Stimulated activated memory B cell treated with anti-CD40 and anti-IgM and Interleukin-4, amounts not matched to agents 10 μg/mL and 1 μg/mL and 100 μg/mL, for 72 hours (primary cell): ENCODE results near the gene FES.

Experiments used
- ATAC-seq: fragments of 150-1000 bp; cut with Tn5 transposase; 2 replicates; pipeline ENCODE4 v1.10.0; 2021
- H3K27ac Mint-ChIP-seq: one replicate; pipeline ENCODE4 v1.8.0; 2022; ENCODE audit warnings: mild to moderate bottlenecking, mixed read lengths
- H3K27me3 Mint-ChIP-seq: one replicate; pipeline ENCODE4 v1.8.0; 2022; ENCODE audit warnings: mixed read lengths
- H3K36me3 Mint-ChIP-seq: one replicate; pipeline ENCODE4 v1.8.0; 2022; ENCODE audit warnings: mixed read lengths
- H3K4me1 Mint-ChIP-seq: one replicate; pipeline ENCODE4 v1.8.0; 2022; ENCODE audit warnings: mixed read lengths
- H3K4me3 Mint-ChIP-seq: one replicate; pipeline ENCODE4 v1.8.0; 2022; ENCODE audit warnings: mild to moderate bottlenecking, moderate library complexity, mixed read lengths
- H3K9me3 Mint-ChIP-seq: one replicate; pipeline ENCODE4 v1.8.0; 2022; ENCODE audit warnings: mixed read lengths

Gene FES

DNA sequence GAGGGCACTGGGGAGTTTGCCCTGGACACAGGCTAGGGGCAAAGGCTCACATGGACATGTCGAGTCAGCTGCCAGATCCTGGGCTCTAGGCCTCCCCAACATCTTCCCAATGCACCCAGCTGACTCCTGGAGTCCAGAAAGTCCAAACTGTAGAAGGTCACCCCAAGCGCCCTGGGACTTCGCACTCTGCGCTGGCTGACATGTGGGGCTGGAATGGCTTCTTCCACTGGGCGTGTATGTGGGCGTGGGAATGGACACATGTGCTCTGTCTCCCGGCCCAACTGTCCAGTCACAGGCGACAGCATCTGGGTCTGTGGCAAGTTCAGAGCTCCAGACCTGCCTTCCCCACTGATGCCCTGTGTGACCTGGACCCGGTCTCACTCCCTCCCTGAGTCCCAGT lies 29.2 kb upstream of the FES start:
- Mint-ChIP-seq H3K9me3 (no peaks in the 10 kb centered on the region), H3K4me1 (peaks cover 76% of the 10 kb centered on the region), H3K27ac (peak overlapping the region; percentile 78), H3K27me3 (no peaks in the 10 kb centered on the region), H3K36me3 (no peaks in the 10 kb centered on the region), H3K4me3 (no peak overlapping the region)
- no peak for ATAC-seq

DNA sequence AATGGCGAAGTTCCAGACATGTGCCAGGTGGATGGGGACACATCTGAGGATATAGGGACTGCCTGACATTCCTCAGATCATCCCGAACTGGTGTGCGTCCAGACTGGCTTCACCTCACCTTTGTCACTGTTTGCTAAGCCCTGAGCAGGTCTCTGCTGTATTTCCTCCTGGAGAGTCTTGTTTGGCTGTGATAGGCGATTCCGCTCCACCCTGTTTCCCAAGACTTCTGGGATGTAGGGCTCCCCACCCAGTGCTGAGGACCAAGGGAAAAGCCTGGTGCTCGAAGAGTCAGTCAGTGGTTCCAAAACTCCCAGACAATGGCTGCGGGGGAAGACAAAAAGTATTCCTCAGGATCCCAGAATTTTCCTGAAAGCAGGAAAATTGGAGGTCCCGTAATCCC lies 27.0 kb upstream of the FES start:
- Mint-ChIP-seq H3K9me3 (no peaks in the 10 kb centered on the region), H3K4me1 (peaks cover 57% of the 10 kb centered on the region), H3K36me3 (no peaks in the 10 kb centered on the region), H3K27me3 (no peaks in the 10 kb centered on the region), H3K27ac (peak overlapping the region; percentile 78), H3K4me3 (no peak overlapping the region)
- no peak for ATAC-seq

DNA sequence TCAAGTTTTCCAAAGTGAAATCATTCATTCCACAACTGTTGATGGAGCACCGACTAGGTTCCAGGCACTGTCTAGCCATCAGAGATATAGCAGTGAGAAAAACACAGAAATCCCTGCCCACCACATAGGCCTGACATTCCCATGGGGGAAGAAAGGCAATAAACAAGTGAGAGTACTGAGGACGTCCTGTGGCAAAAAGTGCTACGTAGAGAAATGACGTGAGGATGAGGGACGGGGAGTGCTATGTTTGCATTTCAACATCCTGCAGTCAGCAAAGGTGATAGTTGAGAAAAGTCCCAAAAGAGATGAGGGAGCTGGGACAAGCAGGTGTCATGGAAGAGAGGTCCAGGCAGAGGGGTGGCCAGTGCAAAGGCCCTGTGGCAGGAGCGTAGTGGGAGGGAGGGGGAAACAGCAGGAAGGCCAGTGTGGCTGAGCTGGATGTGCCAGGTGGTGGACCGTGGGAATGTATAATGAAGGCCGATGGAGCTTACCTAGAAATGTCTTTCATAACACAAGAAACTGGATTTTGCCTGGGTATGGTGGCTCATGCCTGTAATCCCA lies 26.3 kb upstream of the FES start:
- peak overlapping the region; percentile 78 for H3K27ac Mint-ChIP-seq
- H3K9me3 Mint-ChIP-seq, result no peaks in the 10 kb centered on the region
- no peaks in the 10 kb centered on the region for H3K36me3 Mint-ChIP-seq
- peaks cover 52% of the 10 kb centered on the region for H3K4me1 Mint-ChIP-seq
- H3K27me3 Mint-ChIP-seq, result no peaks in the 10 kb centered on the region
- ATAC-seq, result no peak
- no peak overlapping the region for H3K4me3 Mint-ChIP-seq

DNA sequence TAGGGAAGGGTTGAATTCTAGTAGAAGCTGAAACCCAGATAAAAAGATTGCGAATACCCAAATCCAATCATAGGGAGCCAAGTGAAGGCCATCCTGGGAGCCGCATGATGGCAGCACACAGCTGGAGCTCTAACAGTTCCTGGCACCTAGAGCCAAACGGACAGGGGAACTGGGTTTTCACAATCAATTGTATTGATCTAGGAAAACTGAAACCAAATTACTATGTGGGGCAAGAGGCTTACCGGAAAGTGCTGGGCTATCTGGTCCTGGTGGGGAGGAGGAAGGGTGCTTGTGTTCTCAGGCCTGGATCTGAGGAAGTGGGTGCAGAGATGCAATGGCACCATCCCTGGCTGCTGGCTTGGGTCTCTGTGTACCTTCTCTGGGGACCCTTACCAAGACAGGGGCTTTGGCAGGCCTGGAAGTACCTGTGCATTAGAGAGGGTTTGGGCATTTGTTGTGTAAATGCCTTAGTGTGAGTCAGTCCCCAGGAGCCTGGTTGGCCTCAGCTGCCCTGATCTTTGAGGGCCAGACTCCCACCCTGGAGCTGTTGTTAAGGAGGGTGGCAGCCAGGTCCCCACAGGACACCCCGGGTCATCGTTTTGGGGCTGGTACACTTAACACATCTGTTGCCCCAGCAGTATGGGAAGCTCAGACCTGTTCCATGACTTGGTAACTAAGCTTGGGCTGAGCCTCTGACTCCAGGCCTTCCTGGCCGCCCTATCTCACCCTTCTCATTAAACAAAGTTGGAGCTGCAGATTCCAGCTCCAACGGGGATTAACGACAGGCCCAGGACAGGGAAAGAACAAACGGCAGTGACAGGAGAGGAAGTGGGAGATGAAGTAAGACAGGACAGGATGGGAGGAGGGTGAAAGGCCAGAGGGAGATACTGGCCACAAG lies 24.8 kb upstream of the FES start:
- Mint-ChIP-seq H3K4me1 (peaks cover 47% of the 10 kb centered on the region), H3K4me3 (no peak overlapping the region)

DNA sequence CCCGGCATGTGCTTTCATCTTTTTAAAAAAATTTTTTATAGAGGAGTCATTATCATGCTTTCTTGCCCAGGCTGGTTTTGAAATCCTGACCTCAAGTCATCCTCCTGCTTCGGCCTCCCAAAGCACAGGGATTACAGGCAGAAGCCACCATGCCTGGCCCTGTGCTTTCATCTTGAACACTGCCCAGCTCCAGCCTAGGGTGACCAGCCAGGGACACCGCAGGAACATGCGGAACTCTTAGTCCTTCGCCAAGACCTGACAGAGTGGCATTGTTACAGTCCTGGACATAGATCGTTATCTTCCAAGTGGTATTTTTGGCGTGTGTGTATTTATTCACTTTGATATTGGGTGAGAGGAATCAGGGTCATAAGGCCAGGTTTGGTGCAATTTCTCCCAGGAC lies 23.9 kb upstream of the FES start:
- no peaks in the 10 kb centered on the region for H3K36me3 Mint-ChIP-seq
- ATAC-seq, result no peak
- H3K9me3 Mint-ChIP-seq, result no peaks in the 10 kb centered on the region
- no peak overlapping the region for H3K4me3 Mint-ChIP-seq
- H3K27me3 Mint-ChIP-seq, result no peaks in the 10 kb centered on the region
- peaks cover 39% of the 10 kb centered on the region for H3K4me1 Mint-ChIP-seq
- H3K27ac Mint-ChIP-seq, result no peak overlapping the region

More for the DNA sequence above, 24.8 kb upstream of the FES start:
- no peak for ATAC-seq
- Mint-ChIP-seq H3K36me3 (no peaks in the 10 kb centered on the region), H3K27me3 (no peaks in the 10 kb centered on the region), H3K9me3 (no peaks in the 10 kb centered on the region), H3K27ac (peak overlapping the region; percentile 47)

DNA sequence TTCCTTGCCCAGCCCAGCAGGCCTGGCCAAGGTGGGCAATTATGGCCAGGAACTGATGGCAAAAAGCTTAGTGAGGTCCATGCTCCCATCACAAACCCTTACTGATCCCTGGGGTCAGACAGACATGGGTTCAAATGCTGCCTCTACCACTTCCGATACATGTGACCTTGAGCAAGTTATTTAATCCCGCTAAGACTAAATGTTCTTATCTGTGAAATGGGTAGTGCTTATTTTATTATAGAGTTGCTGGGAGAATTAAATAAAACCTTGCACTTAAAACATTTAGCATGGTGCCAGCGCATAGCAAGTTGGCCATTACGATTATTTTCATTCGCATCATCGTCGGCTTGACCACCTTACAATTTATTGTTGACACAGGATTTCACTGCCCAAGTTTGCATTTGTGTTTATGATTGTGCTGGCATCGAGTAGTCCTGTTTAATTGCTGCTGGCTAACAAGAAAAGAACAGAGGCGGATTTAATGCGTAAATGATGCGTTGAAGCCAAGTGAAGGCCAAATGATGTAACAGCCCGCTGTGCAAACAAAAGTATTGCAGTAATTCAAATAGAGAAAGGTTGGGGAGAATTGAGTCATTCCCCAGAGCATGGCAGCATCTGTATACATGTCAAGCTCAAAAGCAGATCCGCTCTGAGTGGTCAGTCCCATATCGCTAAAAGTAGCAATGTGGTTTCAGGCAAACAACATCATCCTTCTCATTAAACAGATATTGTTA lies 23.2 kb upstream of the FES start:
- Mint-ChIP-seq H3K4me1 (peaks cover 32% of the 10 kb centered on the region), H3K4me3 (no peak overlapping the region), H3K27ac (no peak overlapping the region)

DNA sequence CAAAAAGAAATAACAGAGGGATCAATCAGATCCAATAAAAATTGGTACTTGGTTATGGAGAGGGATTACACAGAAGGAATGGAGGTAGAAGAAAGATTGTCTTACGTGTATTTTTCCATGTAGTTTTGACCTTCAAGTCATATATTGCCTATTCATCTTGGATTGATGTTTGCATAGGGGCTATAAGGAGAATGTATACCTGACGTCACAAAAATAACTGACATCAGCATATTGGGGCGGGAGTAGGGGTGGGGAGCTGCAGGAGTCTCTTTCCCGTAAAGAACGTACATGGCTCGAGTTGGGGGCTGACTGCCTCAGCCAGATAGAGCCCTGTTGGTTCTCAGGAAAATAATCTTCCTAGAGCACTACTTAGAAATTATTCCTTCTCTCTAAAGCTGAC lies 21.8 kb upstream of the FES start:
- Mint-ChIP-seq H3K4me1 (peaks cover 23% of the 10 kb centered on the region), H3K36me3 (no peaks in the 10 kb centered on the region), H3K27ac (peak overlapping the region; percentile 66), H3K27me3 (no peaks in the 10 kb centered on the region), H3K9me3 (no peaks in the 10 kb centered on the region), H3K4me3 (no peak overlapping the region)
- ATAC-seq, result no peak

More for the DNA sequence above, 23.2 kb upstream of the FES start:
- ATAC-seq, result no peak
- Mint-ChIP-seq H3K36me3 (no peaks in the 10 kb centered on the region), H3K27me3 (no peaks in the 10 kb centered on the region), H3K9me3 (no peaks in the 10 kb centered on the region)

DNA sequence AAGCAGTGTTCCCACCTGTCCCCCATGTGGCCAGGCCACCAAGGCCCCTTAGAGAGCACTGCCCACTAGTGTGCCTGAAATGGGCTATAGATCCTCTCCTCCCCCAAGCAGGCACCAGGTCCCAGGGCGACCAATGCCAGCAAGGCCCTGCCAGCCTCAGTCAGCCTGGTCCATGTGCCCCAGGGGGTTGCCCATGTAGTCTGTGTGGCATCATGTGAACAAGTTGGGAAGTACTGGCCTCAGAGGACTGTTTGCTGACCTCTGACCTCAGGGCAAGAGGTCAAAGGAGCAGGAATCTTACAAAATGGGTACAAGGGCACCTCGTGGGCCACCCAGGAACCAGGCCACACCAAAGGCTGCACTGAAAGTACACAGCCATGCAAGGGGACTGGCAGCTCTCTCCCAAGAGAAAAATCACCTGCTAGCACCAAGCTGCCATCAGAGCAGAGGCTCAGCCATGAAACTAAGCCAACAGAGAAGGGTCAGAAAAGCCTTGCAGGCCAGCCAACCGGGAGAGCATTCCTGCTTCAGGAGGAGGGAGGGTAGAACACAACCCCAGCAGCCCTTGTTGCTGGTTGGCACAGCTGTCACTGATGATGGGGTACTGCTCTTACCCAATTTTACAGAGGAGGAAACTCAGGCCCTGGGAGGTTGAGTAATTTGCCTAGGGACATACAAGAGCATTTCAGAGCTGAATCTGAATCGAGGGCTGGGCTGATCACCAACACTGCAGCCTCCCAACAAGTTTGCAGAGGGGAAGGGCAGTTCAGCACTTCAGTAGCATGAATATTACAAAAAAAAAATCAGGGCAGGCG lies 21.1 kb upstream of the FES start:
- ATAC-seq, result peak; percentile 39
- Mint-ChIP-seq H3K27me3 (no peaks in the 10 kb centered on the region), H3K9me3 (no peaks in the 10 kb centered on the region), H3K27ac (peak overlapping the region; percentile 66), H3K36me3 (no peaks in the 10 kb centered on the region), H3K4me3 (no peak overlapping the region), H3K4me1 (peaks cover 20% of the 10 kb centered on the region)

DNA sequence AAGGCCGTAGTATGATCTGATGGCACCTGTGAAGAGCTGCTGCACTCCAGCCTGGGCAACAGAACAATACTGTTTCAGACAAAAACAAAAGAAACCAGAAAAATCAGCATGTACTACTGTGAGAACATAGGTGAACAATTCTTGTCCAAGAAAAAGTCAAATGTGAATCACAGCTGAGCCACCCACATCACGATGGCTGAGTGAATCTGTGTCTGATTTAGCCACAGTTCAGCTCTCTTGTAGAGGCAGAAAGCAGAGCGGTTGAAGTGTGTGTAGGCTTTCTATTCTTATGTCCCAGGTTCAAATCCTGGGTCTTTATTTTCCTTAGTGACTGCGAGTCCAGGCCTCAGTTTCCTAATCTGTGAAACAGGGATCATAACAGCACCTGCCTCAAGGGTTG lies 20.3 kb upstream of the FES start:
- H3K27ac Mint-ChIP-seq, result peak overlapping the region; percentile 66
- H3K27me3 Mint-ChIP-seq, result no peaks in the 10 kb centered on the region
- ATAC-seq, result no peak
- H3K4me3 Mint-ChIP-seq, result no peak overlapping the region
- no peaks in the 10 kb centered on the region for H3K36me3 Mint-ChIP-seq
- H3K9me3 Mint-ChIP-seq, result no peaks in the 10 kb centered on the region
- H3K4me1 Mint-ChIP-seq, result peaks cover 27% of the 10 kb centered on the region

DNA sequence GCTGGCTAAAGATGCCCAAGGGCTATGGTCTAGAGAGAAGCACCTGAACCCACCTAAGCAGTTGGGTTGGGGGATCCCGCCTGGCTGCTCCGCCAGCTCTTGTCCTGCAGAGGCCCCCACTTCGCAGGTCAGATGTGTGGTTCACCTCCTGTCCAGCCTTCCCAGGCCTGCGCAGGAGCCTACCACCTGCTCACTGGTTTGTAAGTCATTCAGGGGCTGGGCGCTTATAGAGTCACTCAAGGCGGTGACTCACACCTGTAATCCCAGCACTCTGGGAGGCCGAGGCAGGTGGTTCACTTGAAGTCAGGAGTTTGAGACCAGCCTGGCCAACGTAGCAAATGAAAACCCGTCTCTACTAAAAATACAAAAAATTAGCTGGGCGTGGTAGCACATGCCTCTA lies 19.8 kb upstream of the FES start:
- no peaks in the 10 kb centered on the region for H3K27me3 Mint-ChIP-seq
- H3K4me3 Mint-ChIP-seq, result no peak overlapping the region
- no peaks in the 10 kb centered on the region for H3K36me3 Mint-ChIP-seq
- no peaks in the 10 kb centered on the region for H3K9me3 Mint-ChIP-seq
- H3K4me1 Mint-ChIP-seq, result peaks cover 32% of the 10 kb centered on the region
- no peak overlapping the region for H3K27ac Mint-ChIP-seq
- no peak for ATAC-seq

DNA sequence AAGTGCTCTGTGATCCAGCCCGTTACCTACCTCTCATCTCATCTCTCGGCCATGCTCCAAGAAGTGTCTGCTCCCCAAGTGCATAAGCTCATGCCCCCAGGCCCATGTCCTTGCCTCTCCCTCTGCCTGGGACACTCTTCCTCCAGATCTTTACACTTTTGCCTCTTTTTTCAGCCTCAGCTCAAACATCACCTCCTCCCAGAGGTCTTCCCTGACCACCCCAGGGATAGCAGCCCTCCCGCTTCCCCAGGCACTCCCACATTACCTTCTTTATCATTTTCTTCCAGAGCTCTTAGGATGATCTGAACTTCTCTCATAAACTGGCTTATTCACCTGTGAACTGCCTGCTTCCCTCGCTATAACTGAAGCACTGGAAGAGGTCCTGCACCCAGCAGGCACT lies 18.6 kb upstream of the FES start:
- Mint-ChIP-seq H3K36me3 (no peaks in the 10 kb centered on the region), H3K4me1 (peaks cover 44% of the 10 kb centered on the region), H3K9me3 (no peaks in the 10 kb centered on the region), H3K27me3 (no peaks in the 10 kb centered on the region), H3K4me3 (no peak overlapping the region), H3K27ac (peak overlapping the region; percentile 9)
- ATAC-seq, result no peak

DNA sequence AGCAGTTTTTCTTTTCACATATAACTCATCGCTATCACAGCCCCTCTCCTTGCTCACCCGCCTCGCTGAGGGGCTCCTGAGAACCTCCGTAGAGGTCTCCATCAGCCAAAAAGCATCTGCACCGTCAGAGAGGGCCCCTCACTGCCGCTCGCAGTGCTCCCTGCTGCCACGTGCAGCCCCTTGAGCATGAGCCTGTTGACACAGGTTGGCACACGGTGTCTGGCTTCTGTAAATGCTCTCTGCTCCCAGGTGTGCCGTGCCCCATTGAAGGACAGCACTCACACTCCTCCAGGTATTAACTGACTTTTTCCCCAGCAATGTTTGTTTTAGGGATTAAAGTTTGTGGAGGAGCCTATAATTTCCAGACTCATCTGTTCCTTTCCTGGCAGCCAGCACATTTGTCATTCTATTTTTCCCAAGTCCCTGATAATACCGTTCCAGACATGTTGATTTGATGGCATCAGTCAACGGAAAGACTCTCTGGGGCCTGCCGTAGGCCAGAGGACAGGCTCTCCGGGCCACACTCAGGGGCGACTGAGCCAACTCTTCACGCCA lies 18.1 kb upstream of the FES start:
- Mint-ChIP-seq H3K9me3 (no peaks in the 10 kb centered on the region), H3K4me3 (no peak overlapping the region), H3K27ac (peak overlapping the region; percentile 9), H3K4me1 (peaks cover 47% of the 10 kb centered on the region), H3K27me3 (no peaks in the 10 kb centered on the region), H3K36me3 (no peaks in the 10 kb centered on the region)
- no peak for ATAC-seq

DNA sequence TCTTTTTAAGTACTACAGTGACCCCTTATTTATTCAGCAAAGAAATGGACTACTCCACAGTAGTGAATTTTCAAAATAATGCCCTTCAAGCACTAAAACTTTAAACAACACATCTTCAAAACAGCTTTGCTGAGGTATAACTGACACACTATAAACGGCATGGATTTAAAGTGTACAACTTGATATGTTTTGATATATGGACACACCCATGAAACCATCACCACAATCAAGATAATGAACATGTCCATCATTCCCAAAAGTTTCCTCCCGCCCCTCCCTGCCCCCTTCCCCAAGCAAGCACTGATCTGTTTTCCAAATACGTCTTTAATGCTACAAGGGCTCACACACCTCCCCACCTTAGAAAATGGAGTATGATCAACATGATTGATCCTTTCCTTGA lies 17.5 kb upstream of the FES start:
- H3K27ac Mint-ChIP-seq, result peak overlapping the region; percentile 9
- H3K4me3 Mint-ChIP-seq, result no peak overlapping the region
- no peaks in the 10 kb centered on the region for H3K27me3 Mint-ChIP-seq
- peaks cover 47% of the 10 kb centered on the region for H3K4me1 Mint-ChIP-seq
- H3K9me3 Mint-ChIP-seq, result no peaks in the 10 kb centered on the region
- no peak for ATAC-seq
- H3K36me3 Mint-ChIP-seq, result no peaks in the 10 kb centered on the region

DNA sequence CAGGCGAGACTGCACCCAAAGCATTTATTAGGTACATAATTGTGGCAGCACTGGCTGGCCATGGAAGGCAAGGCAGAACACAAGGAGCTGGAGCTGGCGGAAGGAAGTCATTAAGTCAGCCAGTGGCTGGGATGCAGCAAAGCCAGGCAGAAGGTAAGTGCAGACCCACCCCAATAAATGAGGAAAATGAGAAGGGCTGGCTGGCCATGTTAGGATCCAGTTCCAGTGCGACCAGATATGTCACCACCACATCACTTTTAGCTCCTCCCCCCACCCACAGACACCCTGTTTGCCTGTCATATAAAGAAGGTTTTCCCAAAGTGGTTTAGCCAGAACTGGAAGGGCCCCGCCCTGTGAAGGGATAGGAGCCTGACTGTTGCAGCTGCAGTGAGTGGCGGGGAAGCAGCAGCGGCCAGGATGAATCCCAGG lies 16.0 kb upstream of the FES start, which contains the start of gene FURIN:
TSS of gene FURIN (plus strand) at position 328 of the 429 bp plus-strand sequence. CDS start 7,153 bp downstream, outside the sequence.
- no peak for ATAC-seq
- peak within 1 kb of the TSS; percentile 82 for H3K27ac Mint-ChIP-seq
- H3K9me3 Mint-ChIP-seq, result no peaks in the 10 kb centered on the region
- H3K4me3 Mint-ChIP-seq, result no peak within 1 kb of the TSS
- H3K36me3 Mint-ChIP-seq, result no peaks in the 10 kb centered on the region
- no peaks in the 10 kb centered on the region for H3K27me3 Mint-ChIP-seq
- peaks cover 56% of the 10 kb centered on the region for H3K4me1 Mint-ChIP-seq
